ENCODE results near the gene NUP93.

The NUP93 gene

DNA sequence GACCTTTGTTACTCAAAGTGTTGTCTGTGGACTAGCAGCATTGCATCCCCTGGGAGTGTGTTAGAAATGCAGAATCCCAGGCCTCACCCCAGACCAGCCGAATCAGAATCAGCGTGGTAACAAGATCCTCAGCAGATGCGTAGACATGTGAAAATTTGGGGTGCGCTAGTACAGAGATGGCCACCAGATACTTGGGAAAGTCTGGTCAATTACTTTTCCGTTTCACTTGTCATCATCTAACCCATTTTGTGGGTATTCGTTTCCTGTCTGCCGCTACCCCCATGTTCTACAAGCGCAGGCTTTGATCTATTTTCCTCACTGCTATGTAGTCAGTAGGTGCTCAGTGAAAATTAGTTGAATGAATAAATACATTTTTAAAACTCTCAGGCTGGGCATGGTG lies 168.9 kb downstream of the NUP93 start:
- no peak for DNase-seq

All from SHP77 treated with DMSO at 0.1 percent for 48 hours (cell line).